Suprapubic skin (tissue), 4 donors: ENCODE data around the gene NAA10. TPM values are rescaled to one million over a fixed set of nuclear protein-coding genes. Genes with fewer than 3 reads are reported as not detected.

Experiments
- DNase-seq, 2 donors: peaks; one replicate each; pipeline ENCODE4 v3.0.0-alpha.2; 2019; ENCODE audit warnings: low spot score in 2 of 2
- H3K27ac ChIP-seq: fragments of 200-600 bp; sonication (generic); one replicate; pipeline ENCODE4 v1.5.1; 2019
- H3K27me3 ChIP-seq: fragments of 200-600 bp; sonication (generic); one replicate; pipeline ENCODE4 v1.5.1; 2019
- H3K36me3 ChIP-seq: fragments of 200-600 bp; sonication (generic); one replicate; pipeline ENCODE4 v1.5.1; 2019
- H3K4me1 ChIP-seq: fragments of 200-600 bp; sonication (generic); one replicate; pipeline ENCODE4 v1.5.1; 2019
- H3K4me3 ChIP-seq: fragments of 200-600 bp; sonication (generic); one replicate; pipeline ENCODE4 v1.5.1; 2019; ENCODE audit warnings: mild to moderate bottlenecking
- H3K9me3 ChIP-seq: fragments of 200-600 bp; sonication (generic); one replicate; pipeline ENCODE4 v1.5.1; 2019
- CTCF ChIP-seq, 2 donors: fragments of 200-600 bp in 1 of 2; fragments of 450-650 bp in 1 of 2; sonication (generic) in 1 of 2; IDR thresholded peaks; one replicate each; pipeline ENCODE4 v1.5.1; 2016 to 2019; ENCODE audit warnings: antibody characterized with exemption in 2 of 2, mild to moderate bottlenecking in 1 of 2, moderate library complexity in 1 of 2
- EP300 ChIP-seq: sonication (generic); formaldehyde crosslinking; IDR thresholded peaks from one replicate; pipeline ENCODE4 v1.6.1; 2017; ENCODE audit warnings: antibody characterized with exemption
- POLR2A ChIP-seq, 2 donors: fragments of 450-650 bp; IDR thresholded peaks; one replicate each; pipeline ENCODE4 v1.6.1; 2017; ENCODE audit warnings: antibody characterized with exemption in 2 of 2, mild to moderate bottlenecking in 2 of 2, moderate library complexity in 2 of 2
- POLR2AphosphoS5 ChIP-seq, 3 donors: sonication (generic); formaldehyde crosslinking; IDR thresholded peaks; one replicate each; pipeline ENCODE4 v1.6.1; 2017; ENCODE audit warnings: antibody characterized with exemption in 3 of 3
- WGBS: methylation state at CpG from one replicate; pipeline ENCODE4 v1.1.5; 2018; 5-methylcytosine and 5-hydroxymethylcytosine counted together
- total RNA-seq, 4 donors: library from RNA; depleted of rRNA; stranded (reverse); fragments of >200 nt; gene quantifications; one replicate each; pipeline ENCODE4 v1.1.0, GENCODE V29; 2016

Gene NAA10
- total RNA-seq, 4 donors from 2014 or later = 58.5 to 97.2 (median 73.0) TPM

- no peaks in the 10 kb centered on the region for H3K9me3 ChIP-seq
- peak in 1 of 2 donors; percentile 59 for DNase-seq
- H3K4me3 ChIP-seq = peak overlapping the region; percentile 16
- H3K36me3 ChIP-seq = no peaks in the 10 kb centered on the region
- no peaks in the 10 kb centered on the region for H3K27me3 ChIP-seq
- H3K27ac ChIP-seq = no peak overlapping the region
- peaks cover 33% of the 10 kb centered on the region for H3K4me1 ChIP-seq
- TF ChIP-seq POLR2AphosphoS5 (IDR thresholded peaks at IDR 0.05) (no peak), EP300 (no peak), CTCF (IDR thresholded peaks at IDR 0.05) (no peak), POLR2A (IDR thresholded peaks at IDR 0.05) (no peak)
- WGBS = 56% methylated on average over 26 of the region's 40 CpGs
Measured at GRCh38 chrX:153921511-153922446, 13.1 kb downstream of the NAA10 start.

- Histone ChIP-seq H3K4me1 (peaks cover 27% of the 10 kb centered on the region), H3K27me3 (no peaks in the 10 kb centered on the region), H3K4me3 (peak overlapping the region; percentile 16), H3K36me3 (no peaks in the 10 kb centered on the region), H3K27ac (no peak overlapping the region), H3K9me3 (no peaks in the 10 kb centered on the region)
- DNase-seq = no peak
- 73% methylated on average over 8 of the region's 16 CpGs for WGBS
- TF ChIP-seq EP300 (no peak), CTCF (IDR thresholded peaks at IDR 0.05) (no peak), POLR2A (IDR thresholded peaks at IDR 0.05) (no peak), POLR2AphosphoS5 (IDR thresholded peaks at IDR 0.05) (no peak)
Measured at GRCh38 chrX:153921070-153921469, 13.8 kb downstream of the NAA10 start.

- WGBS = 95% methylated on average over 9 of the region's 14 CpGs
- Histone ChIP-seq H3K27me3 (no peaks in the 10 kb centered on the region), H3K36me3 (no peaks in the 10 kb centered on the region), H3K9me3 (no peaks in the 10 kb centered on the region), H3K4me1 (peaks cover 27% of the 10 kb centered on the region), H3K27ac (no peak overlapping the region), H3K4me3 (no peak overlapping the region)
- TF ChIP-seq POLR2A (IDR thresholded peaks at IDR 0.05) = no peak
- no peak for TF ChIP-seq CTCF (IDR thresholded peaks at IDR 0.05)
- no peak for TF ChIP-seq POLR2AphosphoS5 (IDR thresholded peaks at IDR 0.05)
- no peak for TF ChIP-seq EP300
- no peak for DNase-seq
Measured at GRCh38 chrX:153920546-153920945, 14.3 kb downstream of the NAA10 start.

GRCh38 chrX:153919281-153919680, 15.6 kb downstream of the NAA10 start:
- DNase-seq = no peak
- Histone ChIP-seq H3K27ac (no peak overlapping the region), H3K4me3 (no peak overlapping the region), H3K4me1 (peaks cover 20% of the 10 kb centered on the region), H3K36me3 (no peaks in the 10 kb centered on the region), H3K9me3 (no peaks in the 10 kb centered on the region), H3K27me3 (no peaks in the 10 kb centered on the region)
- WGBS = 80% methylated on average over 9 of the region's 13 CpGs
- TF ChIP-seq POLR2AphosphoS5 (IDR thresholded peaks at IDR 0.05) = no peak

GRCh38 chrX:153917869-153918268, 17.0 kb downstream of the NAA10 start:
- Histone ChIP-seq H3K9me3 (no peaks in the 10 kb centered on the region), H3K4me3 (no peak overlapping the region), H3K4me1 (peaks cover 13% of the 10 kb centered on the region), H3K27me3 (no peaks in the 10 kb centered on the region), H3K36me3 (no peaks in the 10 kb centered on the region), H3K27ac (no peak overlapping the region)
- TF ChIP-seq EP300 = no peak
- no peak for TF ChIP-seq CTCF (IDR thresholded peaks at IDR 0.05)
- TF ChIP-seq POLR2AphosphoS5 (IDR thresholded peaks at IDR 0.05) = no peak
- no peak for TF ChIP-seq POLR2A (IDR thresholded peaks at IDR 0.05)
- WGBS = 69% methylated on average over 6 of the region's 6 CpGs
- no peak for DNase-seq
